ENCODE measurements around the gene SRGAP1. TPM values are rescaled to one million over a fixed set of nuclear protein-coding genes. Genes with fewer than 3 reads are reported as not detected.

SRGAP1 gene
- total RNA-seq, 1 experiment from 2014 or later, result 28.3 TPM

- H3K27me3 Mint-ChIP-seq (ENCODE audit: unreplicated experiment), result no peaks in the 10 kb centered on the region
- BruUV-seq (replicated peaks), result no TSS peak
- no peak for DNase-seq
- no peak overlapping the region for H3K4me3 Mint-ChIP-seq (ENCODE audit: low read depth, unreplicated experiment)
- no peaks in the 10 kb centered on the region for H3K9me3 Mint-ChIP-seq (ENCODE audit: low read depth, unreplicated experiment)
- CTCF ChIA-PET, result interaction anchor here (1.0 to 1.4 kb wide), 2 partner anchors 12 to 255 kb away, joined by 3 read pairs; partner anchors contain the start of gene SRGAP1
- no peak overlapping the region for H3K27ac Mint-ChIP-seq (ENCODE audit: unreplicated experiment)
- intact Hi-C loops (cut with micrococcal nuclease; ENCODE audit: unreplicated experiment), result no loop called here
- no peaks in the 10 kb centered on the region for H3K4me1 Mint-ChIP-seq (ENCODE audit: low read depth, unreplicated experiment)
- H3K36me3 Mint-ChIP-seq (ENCODE audit: insufficient read depth, unreplicated experiment), result peaks cover 10% of the 10 kb centered on the region
- no peak for TF ChIP-seq CTCF (IDR thresholded peaks at IDR 0.05; ENCODE audit: unreplicated experiment)
These were observed 254.9 kb downstream of the SRGAP1 start for GRCh38 chr12:64099397-64099796.

DNA sequence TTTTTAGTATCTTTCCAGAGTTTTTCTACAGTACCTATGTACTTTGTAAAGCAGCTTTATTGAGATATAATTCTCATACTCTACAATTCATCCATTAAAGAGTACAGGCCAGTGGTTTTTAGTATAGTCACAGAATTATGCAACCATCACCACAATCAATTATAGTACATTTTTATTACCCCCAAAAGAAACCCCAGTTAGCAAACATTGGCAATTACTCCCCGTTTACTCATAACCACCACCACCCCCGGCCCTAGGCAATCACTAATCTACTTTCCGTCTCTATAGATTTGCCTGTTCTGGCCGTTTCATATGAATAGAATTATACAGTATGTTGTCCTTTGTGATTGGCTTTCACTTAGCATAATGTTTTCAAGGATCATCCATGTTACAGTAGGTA is 257.8 kb downstream of the SRGAP1 start:
- Mint-ChIP-seq H3K4me3 (ENCODE audit: low read depth, unreplicated experiment) (no peak overlapping the region), H3K9me3 (ENCODE audit: low read depth, unreplicated experiment) (no peaks in the 10 kb centered on the region), H3K27me3 (ENCODE audit: unreplicated experiment) (no peaks in the 10 kb centered on the region), H3K4me1 (ENCODE audit: low read depth, unreplicated experiment) (no peaks in the 10 kb centered on the region), H3K36me3 (ENCODE audit: insufficient read depth, unreplicated experiment) (peaks cover 10% of the 10 kb centered on the region), H3K27ac (ENCODE audit: unreplicated experiment) (no peak overlapping the region)
- CTCF ChIA-PET, result no interaction called here
- intact Hi-C loops (cut with micrococcal nuclease; ENCODE audit: unreplicated experiment), result no loop called here
- BruUV-seq (replicated peaks), result no TSS peak
- DNase-seq, result no peak
- no peak for TF ChIP-seq CTCF (IDR thresholded peaks at IDR 0.05; ENCODE audit: unreplicated experiment)

- no peak for TF ChIP-seq CTCF (IDR thresholded peaks at IDR 0.05; ENCODE audit: unreplicated experiment)
- Mint-ChIP-seq H3K9me3 (ENCODE audit: low read depth, unreplicated experiment) (no peaks in the 10 kb centered on the region), H3K27me3 (ENCODE audit: unreplicated experiment) (no peaks in the 10 kb centered on the region), H3K27ac (ENCODE audit: unreplicated experiment) (no peak overlapping the region), H3K36me3 (ENCODE audit: insufficient read depth, unreplicated experiment) (peaks cover under 1% of the 10 kb centered on the region), H3K4me1 (ENCODE audit: low read depth, unreplicated experiment) (no peaks in the 10 kb centered on the region), H3K4me3 (ENCODE audit: low read depth, unreplicated experiment) (no peak overlapping the region)
- intact Hi-C loops (cut with micrococcal nuclease; ENCODE audit: unreplicated experiment), result no loop called here
- no TSS peak for BruUV-seq (replicated peaks)
- no peak for DNase-seq
- CTCF ChIA-PET, result no interaction called here
These were observed 259.6 kb downstream of the SRGAP1 start for GRCh38 chr12:64103825-64104740.

DNA sequence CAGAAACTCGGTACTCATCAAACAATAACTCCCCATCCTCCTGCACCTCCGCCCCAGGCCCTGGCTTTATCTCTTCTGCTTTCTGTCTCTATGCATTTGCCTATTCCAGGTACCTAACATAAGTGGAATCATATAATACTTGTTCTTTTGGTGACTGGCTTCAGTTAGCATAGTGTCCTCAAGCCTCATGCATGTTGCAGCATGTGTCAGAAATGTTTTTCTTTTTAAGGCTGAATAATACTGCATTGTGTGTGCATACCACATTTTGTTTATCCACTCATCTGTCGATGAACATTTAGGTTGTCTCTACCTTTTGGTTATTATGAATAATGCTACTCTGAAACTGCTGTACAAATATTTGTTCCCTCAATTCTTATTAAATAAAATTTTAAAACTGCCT is 260.5 kb downstream of the SRGAP1 start:
- no peaks in the 10 kb centered on the region for H3K36me3 Mint-ChIP-seq (ENCODE audit: insufficient read depth, unreplicated experiment)
- no peak overlapping the region for H3K27ac Mint-ChIP-seq (ENCODE audit: unreplicated experiment)
- H3K27me3 Mint-ChIP-seq (ENCODE audit: unreplicated experiment), result no peaks in the 10 kb centered on the region
- no peak for TF ChIP-seq CTCF (IDR thresholded peaks at IDR 0.05; ENCODE audit: unreplicated experiment)
- no peak overlapping the region for H3K4me3 Mint-ChIP-seq (ENCODE audit: low read depth, unreplicated experiment)
- H3K4me1 Mint-ChIP-seq (ENCODE audit: low read depth, unreplicated experiment), result no peaks in the 10 kb centered on the region
- BruUV-seq (replicated peaks), result no TSS peak
- CTCF ChIA-PET, result no interaction called here
- no peak for DNase-seq
- intact Hi-C loops (cut with micrococcal nuclease; ENCODE audit: unreplicated experiment), result no loop called here
- H3K9me3 Mint-ChIP-seq (ENCODE audit: low read depth, unreplicated experiment), result no peaks in the 10 kb centered on the region
